Small intestine (tissue), 7 donors: ENCODE results near the gene UMAD1. TPM values are rescaled to one million over a fixed set of nuclear protein-coding genes. Genes with fewer than 3 reads are reported as not detected.

Experiments
- DNase-seq, 2 donors: peaks; one replicate each; pipeline versions ENCODE4 v3.0.0 to v3.0.0-alpha.2; 2013
- FAIRE-seq: peaks from 2 replicates; lab custom pipeline; 2012; peaks lifted over from hg19 to GRCh38; lab: Jason Lieb, UNC
- H3K27ac ChIP-seq, 3 donors: one replicate each; pipeline ENCODE4 v1.5.1; 2013; ENCODE audit warnings: low read length in 2 of 3, mild to moderate bottlenecking in 2 of 3, control low read depth in 1 of 3, inconsistent platforms in 1 of 3, low read depth in 1 of 3, moderate library complexity in 1 of 3
- H3K27me3 ChIP-seq, 3 donors: one replicate each; pipeline ENCODE4 v1.6.1; 2013; ENCODE audit warnings: low read length in 3 of 3, inconsistent platforms in 1 of 3; ENCODE audit not compliant: control insufficient read depth in 3 of 3, insufficient read depth in 3 of 3
- H3K36me3 ChIP-seq, 3 donors: one replicate each; pipeline ENCODE4 v1.6.1; 2013; ENCODE audit warnings: low read length in 3 of 3, inconsistent platforms in 1 of 3, low read depth in 1 of 3, mild to moderate bottlenecking in 1 of 3, moderate library complexity in 1 of 3; ENCODE audit not compliant: control insufficient read depth in 3 of 3, insufficient read depth in 2 of 3
- H3K4me1 ChIP-seq, 3 donors: one replicate each; pipeline ENCODE4 v1.6.1; 2013; ENCODE audit warnings: low read length in 2 of 3, inconsistent platforms in 1 of 3, low read depth in 1 of 3, mild to moderate bottlenecking in 1 of 3, moderate library complexity in 1 of 3; ENCODE audit not compliant: control insufficient read depth in 3 of 3, insufficient read depth in 2 of 3
- H3K4me3 ChIP-seq, 3 donors: one replicate each; pipeline ENCODE4 v1.5.1; 2013; ENCODE audit warnings: low read length in 3 of 3, control low read depth in 1 of 3, inconsistent platforms in 1 of 3, low read depth in 1 of 3, mild to moderate bottlenecking in 1 of 3, moderate library complexity in 1 of 3
- H3K9me3 ChIP-seq, 2 donors: one replicate each; pipeline ENCODE4 v1.6.1; 2013; ENCODE audit warnings: low read depth in 1 of 2, low read length in 1 of 2; ENCODE audit not compliant: control insufficient read depth in 2 of 2, insufficient read depth in 1 of 2
- WGBS, 3 donors: extraction: QIAGEN DNeasy Blood & Tissue Kit; methylation state at CpG; one replicate each; pipeline ENCODE4 v1.1.7; 2013; 5-methylcytosine and 5-hydroxymethylcytosine counted together
- polyA plus RNA-seq, 4 donors: library from polyadenylated mRNA; stranded (reverse) in 3 of 4; unstranded in 1 of 4; fragments of 200-250 nt in 3 of 4; fragments of 120-200 nt in 1 of 4; gene quantifications; one replicate each; pipeline versions ENCODE4 v1.2.1 to v1.2.3, GENCODE V29; 2013
- donor health status: healthy with polysubstance abuse.
- donor health status: control.
- donor health status: control.
- donor health status: Bipolar disorder and iron deficiency.
- donor health status: healthy.

The UMAD1 gene
- polyA plus RNA-seq, 4 donors = 9.2 to 21.2 (median 20.0) TPM

- DNase-seq (no peak), FAIRE-seq (no peak)
- 96 to 98% (median 97%) methylated on average over 7 of the region's 7 CpGs for WGBS, 3 donors
These were observed 200.5 kb downstream of the UMAD1 start for GRCh38 chr7:7841027-7841426.

GRCh38 chr7:7843240-7843639 is 202.7 kb downstream of the UMAD1 start:
- Histone ChIP-seq H3K9me3 (no peaks in the 10 kb centered on the region), H3K27ac (no peak overlapping the region), H3K4me1 (no peaks in the 10 kb centered on the region), H3K27me3 (no peaks in the 10 kb centered on the region), H3K4me3 (no peak overlapping the region), H3K36me3 (no peaks in the 10 kb centered on the region)
- no peak for DNase-seq
- 87 to 94% (median 90%) methylated on average over 5 of the region's 5 CpGs for WGBS, 3 donors
- FAIRE-seq = no peak

More at GRCh38 chr7:7841027-7841426, 200.5 kb downstream of the UMAD1 start:
- H3K27ac ChIP-seq = no peak overlapping the region
- H3K36me3 ChIP-seq = no peaks in the 10 kb centered on the region
- H3K9me3 ChIP-seq = no peaks in the 10 kb centered on the region
- H3K4me1 ChIP-seq = no peaks in the 10 kb centered on the region
- H3K27me3 ChIP-seq = no peaks in the 10 kb centered on the region
- no peak overlapping the region for H3K4me3 ChIP-seq

- Histone ChIP-seq H3K4me1 (no peaks in the 10 kb centered on the region), H3K27me3 (no peaks in the 10 kb centered on the region), H3K9me3 (no peaks in the 10 kb centered on the region), H3K4me3 (no peak overlapping the region), H3K27ac (no peak overlapping the region), H3K36me3 (no peaks in the 10 kb centered on the region)
- no peak for DNase-seq
- 78 to 91% (median 82%) methylated on average over 5 of the region's 5 CpGs for WGBS, 3 donors
- FAIRE-seq = no peak
These were observed 203.4 kb downstream of the UMAD1 start for GRCh38 chr7:7843972-7844371.

GRCh38 chr7:7848246-7848645 is 207.7 kb downstream of the UMAD1 start:
- DNase-seq (no peak), FAIRE-seq (no peak)
- Histone ChIP-seq H3K36me3 (no peaks in the 10 kb centered on the region), H3K4me1 (no peaks in the 10 kb centered on the region), H3K9me3 (no peaks in the 10 kb centered on the region), H3K4me3 (no peak overlapping the region), H3K27me3 (no peaks in the 10 kb centered on the region), H3K27ac (peak overlapping the region in 1 of 3 donors; percentile 11)
- WGBS, 3 donors = 58 to 85% (median 69%) methylated on average over 2 of the region's 2 CpGs

GRCh38 chr7:7848892-7849291 is 208.3 kb downstream of the UMAD1 start:
- H3K27ac ChIP-seq = no peak overlapping the region
- no peaks in the 10 kb centered on the region for H3K9me3 ChIP-seq
- H3K4me1 ChIP-seq = no peaks in the 10 kb centered on the region
- H3K27me3 ChIP-seq = no peaks in the 10 kb centered on the region
- DNase-seq = no peak
- no peaks in the 10 kb centered on the region for H3K36me3 ChIP-seq
- FAIRE-seq = no peak
- no peak overlapping the region for H3K4me3 ChIP-seq
- 64 to 97% (median 80%) methylated on average over 3 of the region's 3 CpGs for WGBS, 3 donors

- peak; percentile 33 for FAIRE-seq
- H3K4me1 ChIP-seq = no peaks in the 10 kb centered on the region
- H3K27me3 ChIP-seq = no peaks in the 10 kb centered on the region
- WGBS, 3 donors = 90 to 100% (median 100%) methylated on average over 1 of the region's 1 CpG
- H3K9me3 ChIP-seq = peaks cover 2 to 10% of the 10 kb centered on the region in 2 donors
- DNase-seq = no peak
- peaks cover 0 to 1% (median 0%) of the 10 kb centered on the region in 3 donors for H3K36me3 ChIP-seq
- H3K4me3 ChIP-seq = no peak overlapping the region
- no peak overlapping the region for H3K27ac ChIP-seq
These were observed 209.6 kb downstream of the UMAD1 start for GRCh38 chr7:7850150-7850549.

- Histone ChIP-seq H3K4me3 (no peak overlapping the region), H3K4me1 (no peaks in the 10 kb centered on the region), H3K27ac (no peak overlapping the region), H3K27me3 (no peaks in the 10 kb centered on the region), H3K36me3 (peaks cover 0 to 1% (median 0%) of the 10 kb centered on the region in 3 donors), H3K9me3 (peaks cover 2 to 22% of the 10 kb centered on the region in 2 donors)
- 89 to 98% (median 96%) methylated on average over 1 of the region's 1 CpG for WGBS, 3 donors
- DNase-seq (no peak), FAIRE-seq (no peak)
These were observed 210.8 kb downstream of the UMAD1 start for GRCh38 chr7:7851381-7851780.

GRCh38 chr7:7851991-7852390 is 211.4 kb downstream of the UMAD1 start:
- Histone ChIP-seq H3K27me3 (no peaks in the 10 kb centered on the region), H3K36me3 (peaks cover 0 to 1% (median 0%) of the 10 kb centered on the region in 3 donors), H3K9me3 (peaks cover 2 to 22% of the 10 kb centered on the region in 2 donors), H3K4me1 (no peaks in the 10 kb centered on the region), H3K27ac (no peak overlapping the region), H3K4me3 (no peak overlapping the region)
- WGBS, 3 donors = 92 to 95% (median 94%) methylated on average over 3 of the region's 3 CpGs
- DNase-seq (no peak), FAIRE-seq (no peak)

GRCh38 chr7:7857143-7857583 is 216.6 kb downstream of the UMAD1 start:
- Histone ChIP-seq H3K4me3 (no peak overlapping the region), H3K36me3 (peaks cover 0 to 1% (median 0%) of the 10 kb centered on the region in 3 donors), H3K4me1 (no peaks in the 10 kb centered on the region), H3K27me3 (no peaks in the 10 kb centered on the region), H3K27ac (no peak overlapping the region), H3K9me3 (peaks cover 2 to 22% of the 10 kb centered on the region in 2 donors)
- DNase-seq (no peak), FAIRE-seq (no peak)
- WGBS, 3 donors = 72 to 86% (median 80%) methylated on average over 3 of the region's 3 CpGs
